Measurements from ENCODE around the gene UBXN6.

- TF ChIP-seq POLR2AphosphoS5 (IDR thresholded peaks at IDR 0.05) = no peak
- TF ChIP-seq CTCF (IDR thresholded peaks at IDR 0.05) = no peak
- TF ChIP-seq POLR2A (IDR thresholded peaks at IDR 0.05) = no peak
Observed at GRCh38 chr19:4494691-4495064, 37.1 kb upstream of the UBXN6 start.
